Ovary (tissue), 3 donors: Measurements from ENCODE around the gene MTREX.

Source experiments
- EP300 ChIP-seq: sonication (generic); formaldehyde crosslinking; IDR thresholded peaks from one replicate; pipeline ENCODE4 v1.6.1; 2017; ENCODE audit warnings: antibody characterized with exemption
- TF ChIP-seq, protein P1 (sequence below), 3 donors: fragments of 450-650 bp in 2 of 3; fragments of 200-600 bp in 1 of 3; IDR thresholded peaks; one replicate each; pipeline versions ENCODE4 v1.5.1 to v1.8.0; 2016 to 2022; ENCODE audit warnings: antibody characterized with exemption in 3 of 3, mild to moderate bottlenecking in 1 of 3
- donor health status: DM: no; HTN: no; CAD: no.

DNA sequence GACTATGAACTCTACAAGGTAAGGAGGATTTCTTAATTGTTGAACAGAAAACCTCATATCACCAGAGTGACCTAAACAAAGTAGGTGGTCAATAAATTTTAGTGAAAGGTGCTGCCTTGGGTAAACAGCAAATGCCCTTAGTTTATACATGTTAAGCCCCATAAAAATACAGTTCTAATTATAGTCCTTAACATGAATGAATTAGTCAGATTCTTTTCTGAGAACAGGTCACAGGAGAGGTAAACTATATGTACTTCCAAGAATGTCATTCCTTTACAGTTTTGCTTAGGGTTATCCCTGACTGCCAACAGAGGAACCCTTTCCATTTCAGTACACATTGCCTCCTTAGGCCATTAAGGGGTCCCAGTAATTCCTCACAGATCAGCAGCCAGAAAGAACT, 162.1 kb downstream of the MTREX start:
- no peak for TF ChIP-seq EP300
- TF ChIP-seq, protein P1, sequence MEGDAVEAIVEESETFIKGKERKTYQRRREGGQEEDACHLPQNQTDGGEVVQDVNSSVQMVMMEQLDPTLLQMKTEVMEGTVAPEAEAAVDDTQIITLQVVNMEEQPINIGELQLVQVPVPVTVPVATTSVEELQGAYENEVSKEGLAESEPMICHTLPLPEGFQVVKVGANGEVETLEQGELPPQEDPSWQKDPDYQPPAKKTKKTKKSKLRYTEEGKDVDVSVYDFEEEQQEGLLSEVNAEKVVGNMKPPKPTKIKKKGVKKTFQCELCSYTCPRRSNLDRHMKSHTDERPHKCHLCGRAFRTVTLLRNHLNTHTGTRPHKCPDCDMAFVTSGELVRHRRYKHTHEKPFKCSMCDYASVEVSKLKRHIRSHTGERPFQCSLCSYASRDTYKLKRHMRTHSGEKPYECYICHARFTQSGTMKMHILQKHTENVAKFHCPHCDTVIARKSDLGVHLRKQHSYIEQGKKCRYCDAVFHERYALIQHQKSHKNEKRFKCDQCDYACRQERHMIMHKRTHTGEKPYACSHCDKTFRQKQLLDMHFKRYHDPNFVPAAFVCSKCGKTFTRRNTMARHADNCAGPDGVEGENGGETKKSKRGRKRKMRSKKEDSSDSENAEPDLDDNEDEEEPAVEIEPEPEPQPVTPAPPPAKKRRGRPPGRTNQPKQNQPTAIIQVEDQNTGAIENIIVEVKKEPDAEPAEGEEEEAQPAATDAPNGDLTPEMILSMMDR (IDR thresholded peaks at IDR 0.05), result no peak
